Measurements from ENCODE around the gene CPNE8. TPM values are rescaled to one million over a fixed set of nuclear protein-coding genes. Genes with fewer than 3 reads are reported as not detected.

The CPNE8 gene
- total RNA-seq, 3 donors from 2014 or later: 23.4 to 31.5 (median 24.7) TPM

GRCh38 chr12:38689195-38689594, 216.2 kb downstream of the CPNE8 start:
- no peak for ATAC-seq
- Histone ChIP-seq H3K36me3 (ENCODE audit: low read depth) (no peaks in the 10 kb centered on the region), H3K4me3 (no peak overlapping the region), H3K9me3 (no peaks in the 10 kb centered on the region), H3K4me1 (ENCODE audit: low read depth) (no peaks in the 10 kb centered on the region)
- DNase-seq: no peak
- intact Hi-C loops (cut with DNase I, micrococcal nuclease): no loop called here
- no peak for TF ChIP-seq CTCF (IDR thresholded peaks at IDR 0.05)

- H3K4me3 ChIP-seq: no peak overlapping the region
- H3K4me1 ChIP-seq (ENCODE audit: low read depth): no peaks in the 10 kb centered on the region
- H3K36me3 ChIP-seq (ENCODE audit: low read depth): no peaks in the 10 kb centered on the region
- no peak for TF ChIP-seq CTCF (IDR thresholded peaks at IDR 0.05)
- intact Hi-C loops (cut with DNase I, micrococcal nuclease): no loop called here
- ATAC-seq: no peak
- no peak for DNase-seq
- H3K9me3 ChIP-seq: no peaks in the 10 kb centered on the region
These were observed 222.9 kb downstream of the CPNE8 start for GRCh38 chr12:38682521-38682920.

- no peak overlapping the region for H3K4me3 ChIP-seq
- no peak for DNase-seq
- intact Hi-C loops (cut with DNase I, micrococcal nuclease): loop anchor here in 1 of 2 donors (5.0 kb wide), 1 partner anchor 238 kb away; the partner anchor contains the start of gene CPNE8
- ATAC-seq: no peak
- H3K36me3 ChIP-seq (ENCODE audit: low read depth): no peaks in the 10 kb centered on the region
- no peak for TF ChIP-seq CTCF (IDR thresholded peaks at IDR 0.05)
- H3K4me1 ChIP-seq (ENCODE audit: low read depth): no peaks in the 10 kb centered on the region
- no peaks in the 10 kb centered on the region for H3K9me3 ChIP-seq
These were observed 235.9 kb downstream of the CPNE8 start for GRCh38 chr12:38669530-38669929.

- TF ChIP-seq CTCF (IDR thresholded peaks at IDR 0.05): no peak
- Histone ChIP-seq H3K36me3 (ENCODE audit: low read depth) (no peaks in the 10 kb centered on the region), H3K4me1 (ENCODE audit: low read depth) (no peaks in the 10 kb centered on the region), H3K4me3 (no peak overlapping the region), H3K9me3 (no peaks in the 10 kb centered on the region)
- ATAC-seq (no peak), DNase-seq (no peak)
- intact Hi-C loops (cut with DNase I, micrococcal nuclease): loop anchor here in 1 of 2 donors (5.0 kb wide), 1 partner anchor 238 kb away; the partner anchor contains the start of gene CPNE8
These were observed 236.3 kb downstream of the CPNE8 start for GRCh38 chr12:38669081-38669480.

GRCh38 chr12:38666425-38666824, 239.0 kb downstream of the CPNE8 start:
- DNase-seq: no peak
- intact Hi-C loops (cut with DNase I, micrococcal nuclease): loop anchor here in 1 of 2 donors (5.0 kb wide), 1 partner anchor 241 kb away; the partner anchor contains the start of gene CPNE8
- H3K9me3 ChIP-seq: peaks cover 6% of the 10 kb centered on the region
- no peaks in the 10 kb centered on the region for H3K4me1 ChIP-seq (ENCODE audit: low read depth)
- peak; percentile 34 for ATAC-seq
- TF ChIP-seq CTCF (IDR thresholded peaks at IDR 0.05): no peak
- H3K4me3 ChIP-seq: no peak overlapping the region
- H3K36me3 ChIP-seq (ENCODE audit: low read depth): no peaks in the 10 kb centered on the region

Measured in mucosa of descending colon (tissue), 3 donors.